Prostate gland (tissue), 2 donors: ENCODE data around the gene PRR5.

ENCODE experiments used
- POLR2A ChIP-seq: fragments of 450-650 bp; IDR thresholded peaks from one replicate; pipeline ENCODE4 v1.6.1; 2016; ENCODE audit warnings: antibody characterized with exemption, mild to moderate bottlenecking
- TF ChIP-seq, protein P1 (sequence below), 4 experiments: fragments of 200-600 bp in 2 of 4; fragments of 450-650 bp in 2 of 4; sonication (generic) in 2 of 4; IDR thresholded peaks; 1 replicate in 3 of 4; 2 replicates in 1 of 4; pipeline ENCODE4 v1.5.1; 2016 to 2019; ENCODE audit warnings: antibody characterized with exemption in 4 of 4, mild to moderate bottlenecking in 2 of 4, moderate library complexity in 2 of 4

DNA sequence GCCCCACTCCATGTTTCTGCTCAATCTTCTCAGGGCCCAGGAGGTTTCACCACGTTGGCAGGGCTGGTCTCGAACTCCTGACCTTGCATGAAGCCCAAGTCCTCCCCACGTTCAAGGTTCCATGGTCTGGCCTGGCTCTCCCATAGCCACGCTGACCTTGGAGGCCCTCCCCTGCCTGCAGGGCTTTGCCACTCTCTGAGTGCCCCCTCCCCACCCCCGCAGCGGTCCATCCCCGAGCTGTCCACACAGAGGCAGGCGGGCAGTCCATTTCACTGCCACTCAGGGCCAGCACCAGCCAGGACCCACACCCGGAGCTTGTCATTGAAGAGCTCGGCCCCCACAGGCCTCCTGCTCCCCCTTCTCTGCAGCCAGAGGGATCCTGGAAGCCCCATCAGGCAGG, 81.1 kb downstream of the PRR5 start:
- TF ChIP-seq, protein P1, sequence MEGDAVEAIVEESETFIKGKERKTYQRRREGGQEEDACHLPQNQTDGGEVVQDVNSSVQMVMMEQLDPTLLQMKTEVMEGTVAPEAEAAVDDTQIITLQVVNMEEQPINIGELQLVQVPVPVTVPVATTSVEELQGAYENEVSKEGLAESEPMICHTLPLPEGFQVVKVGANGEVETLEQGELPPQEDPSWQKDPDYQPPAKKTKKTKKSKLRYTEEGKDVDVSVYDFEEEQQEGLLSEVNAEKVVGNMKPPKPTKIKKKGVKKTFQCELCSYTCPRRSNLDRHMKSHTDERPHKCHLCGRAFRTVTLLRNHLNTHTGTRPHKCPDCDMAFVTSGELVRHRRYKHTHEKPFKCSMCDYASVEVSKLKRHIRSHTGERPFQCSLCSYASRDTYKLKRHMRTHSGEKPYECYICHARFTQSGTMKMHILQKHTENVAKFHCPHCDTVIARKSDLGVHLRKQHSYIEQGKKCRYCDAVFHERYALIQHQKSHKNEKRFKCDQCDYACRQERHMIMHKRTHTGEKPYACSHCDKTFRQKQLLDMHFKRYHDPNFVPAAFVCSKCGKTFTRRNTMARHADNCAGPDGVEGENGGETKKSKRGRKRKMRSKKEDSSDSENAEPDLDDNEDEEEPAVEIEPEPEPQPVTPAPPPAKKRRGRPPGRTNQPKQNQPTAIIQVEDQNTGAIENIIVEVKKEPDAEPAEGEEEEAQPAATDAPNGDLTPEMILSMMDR (IDR thresholded peaks at IDR 0.05) = no peak
- TF ChIP-seq POLR2A = no peak
